ENCODE data around the gene HECW1. TPM values are rescaled to one million over a fixed set of nuclear protein-coding genes. Genes with fewer than 3 reads are reported as not detected.
"Not testable (repeated sequence)": the region's sequence is repeated elsewhere in the genome, so short reads cannot be mapped to it uniquely, and the experiment has no call there.

Gene HECW1
- total and polyA plus RNA-seq, 2 of the 13 experiments (the other 11 are each of a cell fraction or from before 2014, with no cell fraction given) = not detected

DNA sequence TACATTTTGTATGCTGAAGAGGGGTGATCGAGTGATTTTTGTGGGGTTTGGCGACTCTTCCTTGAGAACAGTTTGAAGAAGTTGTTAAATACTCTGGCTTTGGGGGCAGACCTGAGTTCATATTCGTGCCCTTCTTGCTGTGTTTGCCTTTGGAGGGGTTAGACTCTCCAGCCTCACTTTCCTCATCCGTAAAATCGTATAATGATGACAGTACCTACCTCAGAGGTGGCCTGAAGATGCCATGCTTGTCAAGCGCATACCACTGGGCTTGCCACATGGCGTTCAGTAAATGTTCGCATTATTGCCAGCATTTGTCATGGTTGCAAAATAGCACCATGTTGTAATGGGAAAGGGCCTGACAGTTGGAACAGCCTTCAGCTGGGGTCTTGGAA lies 471.7 kb downstream of the HECW1 start (continued):
- TF ChIP-seq, protein P1, sequence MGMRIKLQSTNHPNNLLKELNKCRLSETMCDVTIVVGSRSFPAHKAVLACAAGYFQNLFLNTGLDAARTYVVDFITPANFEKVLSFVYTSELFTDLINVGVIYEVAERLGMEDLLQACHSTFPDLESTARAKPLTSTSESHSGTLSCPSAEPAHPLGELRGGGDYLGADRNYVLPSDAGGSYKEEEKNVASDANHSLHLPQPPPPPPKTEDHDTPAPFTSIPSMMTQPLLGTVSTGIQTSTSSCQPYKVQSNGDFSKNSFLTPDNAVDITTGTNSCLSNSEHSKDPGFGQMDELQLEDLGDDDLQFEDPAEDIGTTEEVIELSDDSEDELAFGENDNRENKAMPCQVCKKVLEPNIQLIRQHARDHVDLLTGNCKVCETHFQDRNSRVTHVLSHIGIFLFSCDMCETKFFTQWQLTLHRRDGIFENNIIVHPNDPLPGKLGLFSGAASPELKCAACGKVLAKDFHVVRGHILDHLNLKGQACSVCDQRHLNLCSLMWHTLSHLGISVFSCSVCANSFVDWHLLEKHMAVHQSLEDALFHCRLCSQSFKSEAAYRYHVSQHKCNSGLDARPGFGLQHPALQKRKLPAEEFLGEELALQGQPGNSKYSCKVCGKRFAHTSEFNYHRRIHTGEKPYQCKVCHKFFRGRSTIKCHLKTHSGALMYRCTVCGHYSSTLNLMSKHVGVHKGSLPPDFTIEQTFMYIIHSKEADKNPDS (CRISPR knock-in tag; IDR thresholded peaks at IDR 0.05) = no peak
- peak; percentile 47; the same call in 1 of the 2 replicates for TF ChIP-seq SIN3A (IDR thresholded peaks at IDR 0.05; ENCODE audit: borderline replicate concordance, low read depth, low read length)
- TF ChIP-seq HMGXB4 (CRISPR knock-in tag; IDR thresholded peaks at IDR 0.05; ENCODE audit: borderline replicate concordance in 1 of 2, low read depth in 1 of 2) = no peak
- no peak for TF ChIP-seq TOPORS (CRISPR knock-in tag; IDR thresholded peaks at IDR 0.05)
- TF ChIP-seq HNF4G (IDR thresholded peaks at IDR 0.05; ENCODE audit: borderline replicate concordance, low read depth, low read length) = no peak
- no peak for TF ChIP-seq HNF4G (CRISPR knock-in tag; IDR thresholded peaks at IDR 0.05; ENCODE audit: borderline replicate concordance, low read depth)

- TF ChIP-seq, protein P2, sequence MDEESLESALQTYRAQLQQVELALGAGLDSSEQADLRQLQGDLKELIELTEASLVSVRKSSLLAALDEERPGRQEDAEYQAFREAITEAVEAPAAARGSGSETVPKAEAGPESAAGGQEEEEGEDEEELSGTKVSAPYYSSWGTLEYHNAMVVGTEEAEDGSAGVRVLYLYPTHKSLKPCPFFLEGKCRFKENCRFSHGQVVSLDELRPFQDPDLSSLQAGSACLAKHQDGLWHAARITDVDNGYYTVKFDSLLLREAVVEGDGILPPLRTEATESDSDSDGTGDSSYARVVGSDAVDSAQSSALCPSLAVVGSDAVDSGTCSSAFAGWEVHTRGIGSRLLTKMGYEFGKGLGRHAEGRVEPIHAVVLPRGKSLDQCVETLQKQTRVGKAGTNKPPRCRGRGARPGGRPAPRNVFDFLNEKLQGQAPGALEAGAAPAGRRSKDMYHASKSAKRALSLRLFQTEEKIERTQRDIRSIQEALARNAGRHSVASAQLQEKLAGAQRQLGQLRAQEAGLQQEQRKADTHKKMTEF (CRISPR knock-in tag; IDR thresholded peaks at IDR 0.05) = 0 out of 2 replicates have a peak, but pooled peaks have one; percentile 22
- peak; percentile 30 for TF ChIP-seq ASH2L (IDR thresholded peaks at IDR 0.05; ENCODE audit: insufficient read length, low read depth, low read length)
- peak; percentile 10; the same call in 1 of the 2 replicates for TF ChIP-seq ZFX (CRISPR knock-in tag; IDR thresholded peaks at IDR 0.05; ENCODE audit: low read depth)
- 0 out of 2 replicates have a peak, but pooled peaks have one; percentile 27 for TF ChIP-seq ZNF687 (CRISPR knock-in tag; IDR thresholded peaks at IDR 0.05)
- TF ChIP-seq KDM5B (CRISPR knock-in tag; IDR thresholded peaks at IDR 0.05; ENCODE audit: borderline replicate concordance) = 0 out of 2 replicates have a peak, but pooled peaks have one; percentile 24
- Histone ChIP-seq H3K9ac (ENCODE audit: insufficient read depth, low read depth, low read length) (peak overlapping the region; percentile 84), H3K79me2 (ENCODE audit: insufficient read depth, low read length) (peaks cover 63% of the 10 kb centered on the region), H4K20me1 (ENCODE audit: insufficient read depth, low read length) (peaks cover 27% of the 10 kb centered on the region), H3K4me1 (ENCODE audit: insufficient read depth, low read length) (peaks cover 58% of the 10 kb centered on the region), H3K27ac (ENCODE audit: extremely low read length, insufficient read depth, low read length) (peak overlapping the region; percentile 75), H3K4me3 (replicated peaks in 1 of 3; ENCODE audit: insufficient read depth in 1 of 3, low read depth in 2 of 3, low read length in 3 of 3) (peak overlapping the region; percentile 89 to 96 (median 93)), H3K4me2 (ENCODE audit: low read depth, low read length) (peak overlapping the region; percentile 97)
- ChIA-PET POLR2A (interaction anchor here (0.6 to 1.7 kb wide), 5 partner anchors 55 to 145 kb away, joined by 3 to 5 read pairs (median 3); partner anchors contain the start of gene COA1), CTCF (ENCODE audit: low intra/inter-chr PET ratio, low total read pairs) (interaction anchor here (3.6 kb wide), 1 partner anchor 254 kb away, joined by 46 read pairs; no protein-coding TSS in a partner anchor)
- in situ Hi-C loops (cut with HindIII; ENCODE audit: extremely low pct_ligation_motif_present, low pct_unique_long_range_greater_than_20kb) = loop anchor here (5.0 kb wide), 2 partner anchors 118 to 253 kb away; no protein-coding TSS in a partner anchor
- BruUV-seq (replicated peaks); H3K27me3 ChIP-seq (ENCODE audit: control insufficient read depth in 1 of 2, insufficient read depth in 2 of 2, low read length in 2 of 2); ATAC-seq; H3K36me3 ChIP-seq (replicated peaks in 1 of 2; ENCODE audit: control insufficient read depth in 1 of 2, insufficient read depth in 2 of 2, low read length in 2 of 2); FAIRE-seq; DNase-seq (ENCODE audit: low spot score); H3K9me3 ChIP-seq (ENCODE audit: low read length); H2AFZ ChIP-seq (ENCODE audit: low read length): not testable (repeated sequence)
- whole genome bisulfite sequencing (ENCODE audit: low lambda C conversion rate) = 8% methylated on average over 9 of the region's 11 CpGs
- intact Hi-C loops (cut with micrococcal nuclease; ENCODE audit: unreplicated experiment) = loop anchor here (5.0 kb wide), 4 partner anchors 38 to 127 kb away; no protein-coding TSS in a partner anchor
Observed at GRCh38 chr7:43584733-43585132, 472.3 kb downstream of the HECW1 start.

Measured in HepG2 (cell line).